ENCODE measurements around the gene CDHR2.

DNA sequence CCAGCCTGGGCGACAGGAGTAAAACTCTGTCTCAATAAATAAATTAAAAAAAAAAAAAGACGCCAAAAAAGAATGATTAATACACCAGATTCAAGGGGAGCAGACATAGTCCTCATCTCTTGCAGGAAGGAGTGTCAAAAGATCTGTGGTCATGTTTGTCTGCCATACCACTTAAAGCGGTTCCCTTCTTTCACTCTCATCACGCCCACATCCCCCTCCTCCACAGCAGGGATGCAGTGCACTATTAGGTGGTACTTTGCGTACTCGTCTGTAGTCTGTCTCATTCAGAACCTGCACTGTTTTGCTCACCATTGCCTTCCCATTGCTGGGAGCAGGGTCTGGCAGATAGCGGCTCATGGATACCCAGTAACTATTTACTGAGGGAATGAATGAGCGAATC lies 11.2 kb downstream of the CDHR2 start:
- TF ChIP-seq GATA2 (IDR thresholded peaks at IDR 0.05; ENCODE audit: low read depth, low read length), result no peak
- no peak for TF ChIP-seq GATA3 (IDR thresholded peaks at IDR 0.05; ENCODE audit: low read depth, low read length)
